Dermis microvascular lymphatic vessel endothelial cell (primary cell): Measurements from ENCODE around the gene AQP12A. TPM values are rescaled to one million over a fixed set of nuclear protein-coding genes. Genes with fewer than 3 reads are reported as not detected.

Experiments
- DNase-seq, 2 donors: peaks; one replicate each; pipeline versions ENCODE4 v3.0.0 to v3.0.0-alpha.2; 2010; ENCODE audit warnings: low read depth in 2 of 2
- total RNA-seq: library from RNA; depleted of rRNA; stranded (reverse); fragments of >200 nt; gene quantifications from 2 replicates; pipeline ENCODE4 v1.2.1, GENCODE V29; 2014

The AQP12A gene
- total RNA-seq, 1 donor from 2014 or later, result not detected

DNA sequence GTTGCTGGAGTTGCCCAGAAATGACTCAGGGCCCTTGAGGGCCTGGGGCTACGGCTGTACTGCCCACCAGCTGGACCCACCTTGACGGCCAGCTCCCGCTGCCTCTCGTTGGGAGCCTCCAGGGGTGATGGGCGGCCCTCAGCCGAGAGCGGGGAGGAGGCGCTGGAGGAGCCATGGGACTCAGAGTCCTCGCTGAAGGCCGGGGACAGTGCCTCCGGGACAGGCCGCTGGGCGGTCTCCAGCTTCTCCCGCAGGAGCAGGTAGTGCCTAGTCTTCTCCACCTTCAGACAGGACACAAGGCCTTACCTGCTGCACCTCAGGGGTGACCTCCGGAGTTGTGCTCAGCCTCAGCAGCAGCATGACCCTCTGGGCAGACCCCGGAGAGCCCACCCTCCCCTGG is 30.7 kb downstream of the AQP12A start:
- no peak for DNase-seq

DNA sequence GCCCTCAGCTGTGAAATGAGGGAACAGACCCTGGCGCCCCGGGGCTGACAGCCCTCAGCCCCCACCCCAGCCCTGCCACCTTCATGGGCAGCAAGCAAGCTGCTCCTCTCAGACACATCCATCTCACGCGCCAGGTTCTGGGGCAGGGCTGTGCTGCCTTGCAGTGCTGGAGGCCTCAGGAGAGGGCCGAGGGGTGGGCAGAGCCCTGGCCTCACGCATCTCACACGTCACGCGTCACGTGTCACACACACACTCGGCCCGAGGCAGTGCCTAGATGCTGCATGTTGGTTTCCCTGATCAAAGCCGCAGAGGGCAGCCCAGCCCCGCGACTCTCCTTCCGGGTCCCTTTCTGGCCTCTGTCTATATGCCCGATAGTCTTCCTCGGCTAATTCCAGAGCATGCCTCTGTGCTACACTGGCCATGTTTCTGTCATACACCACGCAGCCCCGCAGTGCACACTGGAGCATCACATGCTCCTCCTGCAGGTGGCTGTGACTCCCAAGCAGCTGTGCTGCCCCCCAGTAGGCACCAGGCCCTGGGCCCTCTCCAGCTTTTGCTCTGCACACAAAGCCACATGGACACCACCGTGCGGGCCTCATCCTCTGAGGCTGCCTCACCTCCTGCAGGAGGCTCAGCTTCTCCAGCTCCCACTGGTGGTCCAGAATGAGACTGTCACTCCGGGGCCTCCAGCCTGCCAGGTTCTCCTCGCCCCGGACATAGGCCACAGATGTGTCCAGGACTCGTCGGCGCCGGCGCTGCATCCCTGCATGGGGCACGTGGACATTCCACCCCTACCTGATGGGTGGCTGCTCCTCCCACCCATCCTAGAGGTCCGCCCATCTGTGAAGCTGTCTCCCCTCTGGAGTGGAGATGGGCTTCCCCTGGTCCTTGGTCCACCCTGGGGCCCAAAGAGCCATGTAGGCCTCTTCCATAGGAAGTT is 31.4 kb downstream of the AQP12A start:
- no peak for DNase-seq

DNA sequence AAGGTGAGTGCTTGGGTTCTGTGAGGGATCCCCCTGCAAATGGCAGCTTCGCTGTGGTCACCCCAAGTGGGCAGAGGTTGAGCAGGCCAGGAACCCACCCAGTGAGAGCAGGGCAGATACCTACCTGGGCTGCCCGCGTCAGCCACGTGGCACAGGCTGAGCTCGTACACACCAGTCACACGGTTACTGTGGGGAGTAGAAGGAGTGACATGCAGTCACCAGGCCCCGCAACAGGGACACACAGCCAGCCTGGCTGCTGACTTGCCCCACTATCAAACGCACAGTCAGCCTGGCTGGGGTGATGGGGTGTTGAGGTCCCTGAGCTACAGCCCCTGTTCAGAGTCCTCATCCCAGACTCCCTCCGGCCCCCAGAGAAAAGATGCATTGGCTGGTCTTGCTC is 32.2 kb downstream of the AQP12A start:
- no peak for DNase-seq

DNA sequence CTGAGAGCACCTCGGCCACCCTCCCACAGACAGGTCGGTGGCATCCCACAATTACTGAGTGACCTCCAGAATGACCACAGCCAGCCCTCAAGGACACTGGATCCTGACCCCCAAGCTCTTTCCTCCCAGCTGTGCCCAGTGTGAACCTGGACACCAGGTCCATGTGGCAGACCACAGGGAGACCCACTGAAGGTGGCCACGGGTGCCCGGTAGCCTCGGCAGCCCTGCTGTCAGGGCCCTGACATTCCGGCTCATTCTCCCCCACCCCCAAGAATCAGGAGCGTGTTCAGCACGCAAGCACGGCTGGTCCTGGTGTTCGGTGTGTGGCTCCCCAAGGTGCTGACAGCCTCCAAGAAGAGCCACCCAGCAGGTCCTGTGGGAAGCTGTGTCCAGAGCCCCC is 32.8 kb downstream of the AQP12A start:
- DNase-seq, result no peak

DNA sequence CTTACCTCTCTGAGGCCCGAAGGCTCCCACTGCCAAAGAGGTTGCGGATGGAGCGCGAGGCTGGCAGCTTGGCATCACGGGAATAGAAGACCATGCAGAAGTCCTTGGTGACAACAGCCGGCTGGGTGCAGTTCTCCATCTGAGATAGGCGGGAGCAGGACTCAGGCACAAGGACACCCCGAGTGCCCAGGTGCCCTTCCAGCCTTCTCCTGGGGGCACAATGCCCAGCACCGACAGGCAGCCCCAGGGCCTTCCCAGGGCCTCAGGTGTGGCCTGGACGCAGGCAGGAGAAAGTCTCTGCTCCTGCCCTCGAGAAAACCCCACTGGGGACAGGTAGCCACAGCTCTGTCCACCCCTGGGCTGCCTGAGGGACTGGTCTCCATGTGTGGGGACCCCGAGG is 33.6 kb downstream of the AQP12A start:
- DNase-seq, result no peak

DNA sequence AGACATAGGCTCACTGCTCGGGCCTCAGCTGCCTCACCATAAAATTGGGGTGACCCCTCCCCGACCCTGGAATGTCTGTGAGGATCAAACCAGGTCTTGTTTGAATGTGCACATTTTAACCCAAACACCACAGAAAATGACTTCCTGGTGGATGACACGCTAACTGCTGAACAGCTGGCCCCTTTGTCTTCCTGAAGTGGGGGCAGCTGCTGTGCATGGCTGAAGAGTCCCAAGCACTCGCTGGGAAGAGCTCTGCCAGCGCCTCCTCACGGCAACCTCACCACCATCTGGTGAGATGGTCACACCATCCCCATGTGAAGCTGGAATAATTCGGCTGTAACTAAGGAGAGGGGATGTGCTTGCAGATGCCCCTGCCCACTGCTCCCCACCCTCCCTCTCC is 34.0 kb downstream of the AQP12A start:
- no peak for DNase-seq

DNA sequence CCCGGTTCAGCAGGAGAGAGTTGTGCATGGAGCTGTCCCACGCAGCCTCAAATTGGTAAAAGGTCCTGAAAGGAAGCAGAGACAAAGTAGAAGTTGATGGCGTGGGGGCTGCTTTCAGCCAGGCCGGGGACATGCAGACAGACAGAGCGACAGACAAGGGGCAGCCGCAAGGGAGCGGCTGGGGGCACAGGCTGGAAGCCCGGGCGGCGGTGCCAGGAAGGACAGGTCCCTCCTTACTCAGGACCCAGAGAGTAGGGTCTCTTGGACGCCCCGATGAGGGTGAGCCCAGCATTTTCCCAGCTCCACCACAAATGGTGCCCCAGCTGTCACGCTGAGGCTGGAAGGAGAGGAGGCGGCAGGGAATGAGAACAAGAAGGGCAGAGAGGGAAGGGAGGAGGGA is 35.2 kb downstream of the AQP12A start:
- DNase-seq, result no peak

DNA sequence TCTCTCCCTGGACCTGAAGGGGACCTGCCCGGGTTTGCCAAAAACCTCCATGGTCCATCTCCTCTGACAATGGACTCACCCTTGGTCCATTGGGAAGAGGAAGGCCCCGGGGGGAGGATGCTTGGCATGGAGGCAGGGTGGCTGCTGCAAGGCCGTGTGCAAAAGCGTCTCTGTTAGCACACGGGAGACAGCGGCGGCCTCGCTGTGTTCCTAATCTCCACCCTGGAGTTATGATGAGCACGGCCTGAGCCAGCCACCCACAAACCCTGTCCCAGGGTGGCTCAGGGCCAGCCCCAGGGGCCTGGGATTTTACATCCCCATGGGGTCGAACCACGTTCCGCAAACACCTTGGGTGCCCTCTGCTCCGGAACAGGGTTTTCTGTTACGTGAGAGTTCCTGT is 35.8 kb downstream of the AQP12A start:
- no peak for DNase-seq

DNA sequence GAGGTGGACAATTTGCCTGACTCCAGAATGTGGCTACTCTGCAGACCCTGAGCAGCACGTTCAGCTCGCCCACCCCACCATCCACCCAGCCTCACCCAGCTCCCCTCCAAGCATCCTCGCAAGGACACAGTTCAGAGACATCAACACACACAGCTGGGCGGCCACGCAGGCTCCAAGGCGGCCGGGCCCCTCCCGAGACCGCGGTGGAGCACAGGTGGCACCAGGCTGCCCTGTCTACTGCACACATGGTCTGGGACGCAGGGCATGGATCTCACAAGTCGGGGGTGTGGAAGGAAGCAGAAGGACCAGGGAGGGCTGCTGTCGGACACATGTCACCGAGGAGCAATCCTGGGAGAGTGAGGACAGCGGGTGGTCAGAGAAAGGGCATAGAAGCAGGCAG is 36.2 kb downstream of the AQP12A start:
- no peak for DNase-seq

DNA sequence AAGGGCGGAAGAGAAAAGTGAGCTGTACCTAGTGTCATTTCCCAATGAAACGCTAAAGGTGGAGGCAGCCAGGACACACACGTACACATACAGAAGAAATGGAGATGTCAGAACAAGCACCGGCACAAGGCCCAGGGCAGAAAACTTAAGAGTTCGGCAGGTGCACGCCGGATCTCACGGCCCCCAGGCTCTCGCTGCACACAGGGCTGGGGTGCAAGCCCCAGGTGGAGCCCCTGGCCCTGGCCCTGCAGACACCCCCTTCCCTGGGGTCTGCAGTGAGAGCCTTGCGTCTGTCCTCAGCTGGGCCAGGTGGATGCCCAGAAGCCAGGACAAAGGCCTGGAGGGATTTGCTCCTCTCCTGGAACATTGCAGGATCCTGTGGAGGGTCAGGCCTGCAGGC is 36.7 kb downstream of the AQP12A start:
- DNase-seq, result no peak

DNA sequence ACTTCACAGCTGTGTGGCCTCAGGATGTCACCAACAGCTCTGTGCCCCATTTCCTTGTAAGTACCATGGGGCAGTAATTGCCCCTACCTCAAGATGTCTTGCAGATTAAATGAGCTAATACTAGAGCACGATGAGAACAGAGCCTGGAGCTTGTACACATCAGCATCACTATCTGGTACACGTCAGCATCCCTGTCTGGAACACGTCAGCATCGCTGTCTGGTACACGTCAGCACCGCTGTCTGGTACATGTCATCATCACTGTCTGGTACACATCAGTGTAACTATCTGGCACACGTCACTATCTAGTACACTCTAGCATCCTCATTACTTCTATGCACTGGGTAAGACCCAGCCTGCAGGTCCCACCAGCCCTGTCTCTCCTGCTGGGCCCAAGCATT is 37.2 kb downstream of the AQP12A start:
- DNase-seq, result no peak

DNA sequence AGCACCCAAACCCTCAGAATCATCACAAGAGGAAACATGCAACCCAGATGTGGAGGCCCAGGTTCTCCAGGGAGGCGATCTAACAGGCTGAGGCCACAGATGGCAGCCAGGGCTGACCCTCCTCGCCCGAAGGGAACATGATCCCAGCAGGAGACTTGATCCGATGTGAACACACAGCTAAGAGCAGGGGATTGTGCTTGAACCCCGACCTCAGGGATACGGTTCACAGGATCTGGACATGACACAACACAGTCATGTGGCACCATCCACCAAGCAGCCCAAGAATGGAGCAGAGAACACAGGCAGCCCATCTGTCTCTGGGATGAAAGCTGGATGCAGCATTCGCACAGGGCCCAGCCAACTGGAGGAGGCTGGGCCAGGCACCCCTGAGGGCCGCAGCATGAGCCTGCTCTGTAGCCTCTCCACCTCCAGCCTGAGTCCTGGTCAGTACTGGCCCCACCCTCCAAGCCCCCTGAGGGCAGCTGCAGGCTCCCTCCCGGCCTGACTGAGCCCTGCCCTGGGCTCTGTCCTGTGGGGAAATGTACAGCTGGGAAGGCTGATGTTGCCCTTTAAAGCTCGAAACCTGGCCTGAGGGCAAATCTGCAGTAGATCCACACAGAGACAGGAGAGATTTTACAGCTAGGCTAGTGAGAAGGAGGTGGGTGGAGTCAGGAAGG is 39.0 kb downstream of the AQP12A start:
- DNase-seq, result no peak

DNA sequence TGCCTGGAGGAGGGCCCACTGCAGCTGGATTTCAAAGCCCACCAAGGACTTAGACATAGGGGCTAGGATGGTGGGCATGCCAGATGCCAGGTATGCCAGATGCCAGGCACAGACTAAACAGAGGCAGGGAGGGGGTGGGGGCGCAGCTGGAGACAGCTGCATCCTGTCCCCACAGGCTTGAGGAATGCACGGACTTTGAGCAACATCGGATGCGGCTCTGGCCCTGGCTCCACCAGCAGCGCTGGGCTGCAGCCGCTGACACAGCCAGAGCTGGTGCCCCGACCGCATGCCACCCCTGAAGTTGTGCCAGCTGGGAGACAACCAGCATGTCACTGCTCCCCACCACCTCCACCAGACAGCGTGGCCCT is 39.5 kb downstream of the AQP12A start:
- DNase-seq, result no peak

DNA sequence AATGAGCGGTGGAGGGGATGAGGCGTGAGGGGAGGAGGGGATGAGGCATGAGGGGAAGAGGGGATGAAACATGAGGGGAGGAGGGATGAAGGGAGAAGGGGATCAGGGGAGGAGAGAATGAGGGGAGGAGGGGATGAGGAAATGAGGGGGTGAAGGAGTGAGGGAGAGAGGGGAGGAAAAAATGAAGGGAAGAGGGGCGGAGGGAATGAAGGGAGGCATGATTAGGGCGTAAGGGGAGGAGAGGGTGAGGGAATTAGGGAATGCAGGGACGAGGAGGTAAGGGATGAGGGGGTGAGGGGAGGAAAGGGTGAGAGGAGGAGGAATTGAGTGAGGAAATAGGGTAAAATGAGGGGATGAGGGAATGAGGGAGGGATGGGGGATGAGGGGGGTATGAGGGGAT is 40.5 kb downstream of the AQP12A start:
- DNase-seq, result no peak

DNA sequence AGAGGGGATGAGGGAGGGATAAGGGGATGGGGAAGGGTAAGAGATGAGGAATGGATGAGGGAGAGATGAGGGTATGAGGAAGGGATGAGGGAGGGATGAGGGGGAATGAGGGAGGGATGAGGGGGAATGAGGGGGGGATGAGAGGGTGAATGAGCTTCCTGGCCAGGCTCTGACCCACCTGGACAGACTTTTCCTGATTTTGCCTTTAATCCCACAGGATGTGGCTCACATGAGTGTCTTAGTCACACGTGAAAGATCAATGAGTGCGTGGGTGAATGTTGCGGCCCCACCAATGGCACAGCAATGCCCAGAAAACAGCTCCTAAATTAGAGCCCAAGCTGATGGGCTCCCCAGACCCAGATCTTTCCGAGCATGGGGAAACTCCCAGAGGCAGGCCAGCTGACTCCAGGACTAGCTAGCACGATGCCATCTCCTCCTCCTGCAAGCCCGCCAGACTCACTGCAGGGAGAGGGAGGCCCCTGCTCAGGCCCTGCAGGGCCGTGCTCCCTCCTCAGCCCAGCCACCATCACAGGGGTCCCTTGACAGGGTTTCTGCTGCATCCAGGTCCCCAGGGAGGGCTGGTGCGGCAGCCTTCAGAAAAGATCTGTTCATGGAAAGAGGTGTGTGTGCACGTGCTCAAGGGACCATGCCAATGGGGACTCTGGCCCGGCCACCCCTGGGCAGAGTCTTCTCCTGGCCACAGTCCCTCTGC is 41.4 kb downstream of the AQP12A start:
- no peak for DNase-seq

DNA sequence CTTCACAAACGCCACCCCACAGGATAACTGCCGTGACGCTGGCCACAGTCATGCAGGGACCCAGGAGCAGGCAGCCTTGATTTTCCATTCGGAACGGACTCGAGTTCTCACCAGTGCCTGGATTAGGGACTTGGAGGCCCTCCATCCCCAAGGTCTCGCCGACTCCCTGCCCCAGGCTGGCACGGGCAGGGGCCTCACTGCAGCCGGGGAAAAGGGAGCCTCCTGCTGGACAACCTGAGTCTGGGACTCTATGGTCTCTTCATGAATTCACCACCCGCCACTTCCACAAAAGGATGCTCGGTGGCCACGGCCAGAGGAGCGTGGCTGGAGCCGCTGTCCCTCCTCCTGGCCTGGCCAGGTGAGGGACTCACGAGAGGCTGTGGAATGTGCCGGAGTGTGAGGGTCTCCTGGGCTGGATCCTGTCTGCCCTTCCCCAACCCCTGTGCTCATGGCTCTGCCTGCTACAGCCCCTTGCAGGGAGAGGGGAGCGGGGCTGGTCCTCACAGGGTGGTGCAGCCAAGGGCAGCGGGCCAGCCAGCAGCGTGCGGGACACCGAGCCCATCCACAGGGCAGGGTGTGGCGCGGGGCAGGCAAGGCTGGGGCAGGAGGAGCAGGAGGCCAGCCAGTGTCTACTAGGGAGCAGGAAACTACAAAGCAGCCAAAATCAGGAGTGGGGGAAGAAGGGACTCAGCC is 42.3 kb downstream of the AQP12A start:
- DNase-seq, result peak in 1 of 2 donors; percentile 5

DNA sequence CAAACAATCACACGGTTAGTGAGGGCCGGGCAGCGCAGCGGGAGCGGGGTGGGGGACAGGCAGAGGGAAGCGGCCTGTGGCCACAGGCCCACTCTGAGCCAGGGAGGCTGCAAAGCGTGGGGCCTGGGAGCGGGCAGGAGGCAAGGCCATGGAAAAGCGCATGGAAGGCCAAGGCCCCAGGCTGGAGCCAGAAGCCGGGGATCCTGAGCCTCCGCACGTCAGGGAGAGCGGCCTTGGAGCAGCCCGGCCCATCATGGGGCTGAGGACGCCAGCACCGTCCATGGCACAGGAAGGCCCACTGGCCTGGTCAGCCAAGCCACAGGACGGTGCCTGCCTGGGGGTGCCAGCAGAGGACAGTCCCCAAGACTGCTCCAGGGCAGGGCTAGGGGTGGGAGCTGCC is 43.1 kb downstream of the AQP12A start:
- DNase-seq, result no peak

DNA sequence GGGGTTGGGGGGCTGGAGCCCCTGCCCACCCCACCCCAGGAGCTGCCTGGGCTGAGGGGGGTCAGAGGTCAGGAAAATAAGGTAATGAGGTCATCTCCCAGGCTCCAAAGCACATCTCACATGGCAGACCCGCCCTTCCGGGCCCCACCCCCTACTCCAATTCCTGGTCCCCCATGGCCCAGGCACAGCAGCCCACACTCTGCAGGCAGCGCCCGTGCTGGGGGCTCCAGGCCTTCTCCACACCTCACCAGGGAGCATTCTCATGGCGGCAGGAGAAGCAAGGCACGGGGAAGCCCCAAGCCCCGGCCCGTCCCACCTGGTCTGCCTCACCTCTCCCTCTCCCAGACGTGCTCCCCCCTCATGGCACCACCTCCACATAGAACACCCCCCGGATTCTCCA is 43.8 kb downstream of the AQP12A start:
- DNase-seq, result no peak

DNA sequence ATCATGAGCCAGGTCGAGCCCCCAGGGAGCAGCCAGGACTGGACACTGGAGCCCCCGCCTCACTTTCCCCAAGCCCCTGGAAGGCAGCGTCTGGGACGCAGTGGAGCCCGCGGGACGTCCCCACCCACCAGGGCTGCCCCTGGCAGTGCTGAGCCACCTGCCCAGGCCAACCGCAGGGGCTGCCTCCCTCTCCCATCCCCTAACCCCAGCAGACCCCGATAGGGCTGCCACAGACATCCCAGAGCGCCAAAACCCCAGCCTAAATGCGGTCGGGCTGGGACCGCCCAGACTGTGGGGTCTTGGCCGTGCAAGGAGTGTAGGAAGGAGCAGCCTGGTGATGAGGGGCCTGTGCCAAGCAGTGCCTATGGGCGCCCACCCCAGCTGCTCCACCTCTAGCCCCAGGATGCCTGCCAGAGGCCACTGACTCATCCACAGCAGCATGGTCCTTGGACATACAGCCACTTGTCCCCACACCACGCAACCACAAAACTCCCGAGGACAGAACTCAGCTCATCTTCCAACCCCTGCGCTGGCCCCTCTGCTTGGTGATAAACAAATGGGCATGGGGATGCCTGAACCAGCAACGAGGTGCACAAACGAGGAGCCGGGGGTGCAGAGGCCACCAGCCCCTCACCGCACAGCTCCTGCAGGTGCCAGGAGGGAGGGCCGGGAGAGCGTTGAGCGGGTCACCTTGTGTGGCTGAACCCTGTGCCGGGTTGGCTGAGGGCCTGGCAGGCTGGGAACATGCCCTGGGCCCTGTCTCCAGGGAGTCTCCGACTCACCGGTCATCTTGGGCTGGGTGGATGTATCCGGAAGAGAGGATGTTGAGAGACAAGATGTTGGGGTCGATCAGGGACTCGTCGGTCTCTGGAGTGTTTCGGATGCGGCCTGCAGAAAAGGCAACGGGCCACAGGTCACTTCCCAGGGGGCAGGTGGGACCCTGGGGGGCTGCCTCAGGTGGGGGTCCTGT is 44.9 kb downstream of the AQP12A start:
- DNase-seq, result no peak

DNA sequence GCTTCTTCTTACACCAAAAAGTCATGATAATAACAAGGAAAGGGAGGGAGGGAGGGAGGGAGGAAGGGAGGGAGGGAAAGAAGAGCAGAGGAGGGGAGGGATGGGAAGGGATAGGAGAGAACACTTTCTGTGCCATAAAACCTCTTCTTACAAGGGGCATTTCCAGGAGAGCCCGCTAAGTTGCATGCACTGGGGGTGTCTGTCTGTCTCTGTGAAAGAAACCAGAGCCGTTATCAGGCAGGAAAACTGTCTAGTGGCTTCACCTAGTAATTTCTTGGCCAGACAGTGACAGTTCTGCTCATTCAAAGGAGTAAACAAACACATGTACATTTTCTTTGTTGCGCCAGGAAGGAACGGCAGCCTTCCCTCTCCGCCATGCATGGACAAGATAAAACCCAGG is 45.8 kb downstream of the AQP12A start:
- DNase-seq, result no peak

DNA sequence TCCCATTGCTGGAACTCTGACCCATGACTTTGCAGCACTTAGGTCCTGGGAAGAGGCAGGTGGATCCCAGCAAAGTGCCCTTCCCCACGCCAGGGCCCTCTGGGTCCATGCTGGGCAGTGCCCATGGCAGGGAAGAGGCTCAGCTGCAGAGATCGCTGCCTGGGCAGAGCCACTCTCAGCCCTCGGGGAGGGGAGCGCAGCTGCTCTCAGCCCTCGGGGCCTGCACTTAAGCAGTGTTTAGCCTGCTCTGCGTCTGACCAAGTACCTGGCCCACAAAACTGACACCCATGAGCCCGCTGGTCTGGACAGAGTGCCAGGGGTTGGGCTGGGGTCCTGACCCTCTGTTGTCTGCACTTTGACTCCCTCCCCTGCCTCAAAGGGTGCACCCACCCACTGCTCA is 46.3 kb downstream of the AQP12A start:
- no peak for DNase-seq
